Thymus (tissue), 14 donors: ENCODE data around the gene LCOR. TPM values are rescaled to one million over a fixed set of nuclear protein-coding genes. Genes with fewer than 3 reads are reported as not detected.

Experiments used
- DNase-seq, 9 donors: peaks; one replicate each; pipeline ENCODE4 v3.0.0-alpha.2; 2013; ENCODE audit warnings: low spot score in 9 of 9, low read depth in 6 of 9, missing footprints in 1 of 9
- H3K27ac ChIP-seq, 2 donors: one replicate each; pipeline ENCODE4 v1.5.1; 2013; ENCODE audit warnings: control low read depth in 1 of 2, low read depth in 1 of 2, low read length in 1 of 2, mild to moderate bottlenecking in 1 of 2, moderate library complexity in 1 of 2
- H3K27me3 ChIP-seq, 2 donors: one replicate each; pipeline ENCODE4 v1.5.1; 2013; ENCODE audit warnings: low read length in 1 of 2; ENCODE audit not compliant: control insufficient read depth in 2 of 2, insufficient read depth in 1 of 2
- H3K36me3 ChIP-seq, 2 donors: one replicate each; pipeline ENCODE4 v1.5.1; 2013; ENCODE audit warnings: low read length in 1 of 2, mild to moderate bottlenecking in 1 of 2, moderate library complexity in 1 of 2; ENCODE audit not compliant: control insufficient read depth in 2 of 2, insufficient read depth in 2 of 2
- H3K4me1 ChIP-seq, 2 donors: one replicate each; pipeline ENCODE4 v1.5.1; 2013; ENCODE audit warnings: low read length in 2 of 2; ENCODE audit not compliant: control insufficient read depth in 2 of 2, insufficient read depth in 2 of 2
- H3K4me3 ChIP-seq, 2 donors: one replicate each; pipeline ENCODE4 v1.5.1; 2013; ENCODE audit warnings: low read length in 2 of 2, control low read depth in 1 of 2, mild to moderate bottlenecking in 1 of 2
- H3K9me3 ChIP-seq, 2 donors: one replicate each; pipeline ENCODE4 v1.5.1; 2013; ENCODE audit warnings: low read length in 1 of 2, mild to moderate bottlenecking in 1 of 2; ENCODE audit not compliant: control insufficient read depth in 2 of 2, insufficient read depth in 1 of 2
- WGBS: extraction: QIAGEN DNeasy Blood & Tissue Kit; methylation state at CpG from one replicate; pipeline ENCODE4 v1.1.7; 2013; 5-methylcytosine and 5-hydroxymethylcytosine counted together
- long read RNA-seq, 10 donors: transcript quantifications; one replicate each; lab custom pipeline, GENCODE V29; 2026
- polyA plus RNA-seq: library from polyadenylated mRNA; stranded (reverse); fragments of 200-250 nt; gene quantifications from one replicate; pipeline ENCODE4 v1.2.3, GENCODE V29; 2013
- total RNA-seq: library from RNA; stranded (reverse); fragments of 120-200 nt; gene quantifications from one replicate; pipeline ENCODE4 v1.2.4, GENCODE V29; 2013
- donor health status: healthy.

The LCOR gene
- total RNA-seq (10.3 TPM), polyA plus RNA-seq (4.5 TPM)
- long read RNA-seq, donor 1, full-length matches to known transcripts, result 3 of 3 reads
- long read RNA-seq, donor 1, partial matches to known transcripts, result 0 of 3 reads
- long read RNA-seq, donor 1, other reads (novel, unspliced or antisense), result 0 of 3 reads
- long read RNA-seq, donor 2, result 0 reads
- long read RNA-seq, donor 3, full-length matches to known transcripts, result 6 of 12 reads
- long read RNA-seq, donor 3, partial matches to known transcripts, result 6 of 12 reads
- long read RNA-seq, donor 3, other reads (novel, unspliced or antisense), result 0 of 12 reads
- long read RNA-seq, donor 4, full-length matches to known transcripts, result 1 of 1 reads
- long read RNA-seq, donor 4, partial matches to known transcripts, result 0 of 1 reads
- long read RNA-seq, donor 4, other reads (novel, unspliced or antisense), result 0 of 1 reads
- long read RNA-seq, donor 5, full-length matches to known transcripts, result 8 of 8 reads
- long read RNA-seq, donor 5, partial matches to known transcripts, result 0 of 8 reads
- long read RNA-seq, donor 5, other reads (novel, unspliced or antisense), result 0 of 8 reads
- long read RNA-seq, donor 6, full-length matches to known transcripts, result 2 of 2 reads
- long read RNA-seq, donor 6, partial matches to known transcripts, result 0 of 2 reads
- long read RNA-seq, donor 6, other reads (novel, unspliced or antisense), result 0 of 2 reads
- long read RNA-seq, donor 7, full-length matches to known transcripts, result 5 of 5 reads
- long read RNA-seq, donor 7, partial matches to known transcripts, result 0 of 5 reads
- long read RNA-seq, donor 7, other reads (novel, unspliced or antisense), result 0 of 5 reads
- long read RNA-seq, donor 8, full-length matches to known transcripts, result 1 of 1 reads
- long read RNA-seq, donor 8, partial matches to known transcripts, result 0 of 1 reads
- long read RNA-seq, donor 8, other reads (novel, unspliced or antisense), result 0 of 1 reads
- long read RNA-seq, donor 9, full-length matches to known transcripts, result 4 of 14 reads
- long read RNA-seq, donor 9, partial matches to known transcripts, result 10 of 14 reads
- long read RNA-seq, donor 9, other reads (novel, unspliced or antisense), result 0 of 14 reads
- long read RNA-seq, donor 10, full-length matches to known transcripts, result 7 of 7 reads
- long read RNA-seq, donor 10, partial matches to known transcripts, result 0 of 7 reads
- long read RNA-seq, donor 10, other reads (novel, unspliced or antisense), result 0 of 7 reads

DNA sequence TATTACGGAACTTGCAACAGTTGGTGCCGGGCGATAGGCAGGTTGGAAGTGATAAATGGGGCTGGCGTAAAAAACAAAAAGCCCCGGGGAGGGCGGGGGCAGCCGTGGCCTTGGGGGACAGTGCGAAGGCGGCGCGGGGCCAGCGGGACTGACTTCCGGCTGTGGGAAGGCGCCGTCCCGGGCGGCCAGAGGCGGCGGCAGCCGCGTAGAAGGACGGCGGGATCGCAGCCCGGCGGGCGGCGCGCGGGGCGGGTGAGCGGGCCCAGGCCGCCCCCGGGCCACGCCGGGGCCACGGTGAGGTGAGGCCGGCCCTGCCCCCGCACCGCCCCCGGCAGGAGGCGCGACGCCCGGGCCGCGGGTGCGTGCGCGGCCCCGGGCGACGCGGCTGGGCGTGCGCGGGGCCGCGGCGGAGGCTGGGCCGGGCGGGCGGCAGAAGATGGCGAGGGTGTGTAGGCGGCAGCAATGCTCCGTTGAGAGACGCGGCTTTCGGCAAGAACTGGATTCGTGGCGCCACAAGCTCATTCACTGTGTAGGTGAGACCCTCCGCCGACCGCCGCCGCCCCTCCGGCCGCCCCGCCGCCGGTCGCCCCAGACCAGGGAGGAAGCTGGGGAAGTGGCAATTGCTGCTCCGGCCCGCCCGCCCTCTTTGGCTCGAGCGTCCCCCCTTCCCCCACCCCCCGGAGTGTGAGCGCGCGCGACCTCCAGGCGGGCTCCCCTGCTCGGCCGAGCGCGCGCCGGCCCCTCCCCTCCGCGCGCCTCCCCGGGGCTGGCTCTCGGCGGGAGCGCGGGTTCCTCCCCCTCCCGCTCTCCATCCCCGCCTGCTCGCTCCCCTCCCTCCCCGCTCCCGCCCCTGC lies at the start of gene LCOR:
Gene LCOR (plus strand): TSS at position 432 of the 854 bp plus-strand sequence. CDS start 116,760 bp downstream, outside the sequence.
- H3K9me3 ChIP-seq, result no peaks in the 10 kb centered on the region
- H3K36me3 ChIP-seq, result no peaks in the 10 kb centered on the region
- H3K4me3 ChIP-seq, result peak within 1 kb of the TSS; percentile 72 to 91
- peaks cover 6 to 8% of the 10 kb centered on the region in 2 donors for H3K4me1 ChIP-seq
- peaks cover 0 to 2% of the 10 kb centered on the region in 2 donors for H3K27me3 ChIP-seq
- peak; percentile 44 to 93 (median 83) for DNase-seq
- H3K27ac ChIP-seq, result peak within 1 kb of the TSS; percentile 91 to 99
- under 1% methylated on average over 112 of the region's 112 CpGs for WGBS

DNA sequence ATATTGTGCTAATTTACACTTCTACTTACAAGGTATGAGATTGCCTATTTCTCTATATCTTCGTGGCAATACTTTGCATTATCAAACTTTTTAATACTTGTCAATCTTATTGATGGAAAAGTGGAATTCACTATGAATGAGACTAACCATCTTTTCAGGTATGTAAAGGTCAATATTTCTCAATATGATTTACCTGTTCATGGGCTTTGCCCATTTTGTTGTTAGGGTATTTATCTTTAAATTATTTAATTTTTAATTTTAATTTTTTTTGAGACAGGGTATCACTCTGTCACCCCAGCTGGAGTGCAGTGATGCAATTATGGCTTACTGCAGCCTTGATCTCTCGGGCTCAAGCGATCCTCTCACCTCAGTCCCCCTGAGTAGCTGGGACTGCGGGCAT lies 47.8 kb upstream of the LCOR start:
- no peaks in the 10 kb centered on the region for H3K9me3 ChIP-seq
- H3K4me1 ChIP-seq, result no peaks in the 10 kb centered on the region
- no peak overlapping the region for H3K4me3 ChIP-seq
- H3K27ac ChIP-seq, result no peak overlapping the region
- no peaks in the 10 kb centered on the region for H3K36me3 ChIP-seq
- no peaks in the 10 kb centered on the region for H3K27me3 ChIP-seq
- DNase-seq, result no peak
- WGBS, result 97% methylated on average over 4 of the region's 4 CpGs

DNA sequence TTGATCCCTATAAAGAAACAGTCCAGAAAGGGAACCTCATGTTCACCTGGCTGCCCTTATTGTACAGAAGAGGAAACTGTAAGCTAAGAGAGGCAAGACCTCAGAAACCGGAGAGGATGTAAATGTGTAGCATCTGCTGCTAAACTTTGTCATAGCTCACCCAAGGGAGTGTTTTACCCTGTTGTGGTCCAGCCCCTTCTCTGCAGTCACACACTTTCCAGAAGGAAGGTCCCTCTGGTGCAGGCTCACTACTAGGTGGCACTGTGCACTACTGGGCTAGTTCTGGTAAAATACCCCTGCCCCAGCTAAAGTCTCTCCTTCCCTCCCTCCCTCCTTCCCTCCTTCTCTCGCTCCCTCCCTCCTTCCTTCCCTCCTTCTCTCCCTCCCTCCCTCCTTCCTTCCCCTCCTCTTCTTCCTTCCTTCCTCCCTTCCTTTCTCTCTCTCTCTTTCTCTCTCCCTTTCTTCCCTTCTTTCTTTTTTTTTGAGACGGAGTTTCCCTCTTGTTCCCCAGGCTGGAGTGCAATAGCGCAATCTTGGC lies 42.5 kb upstream of the LCOR start:
- H3K9me3 ChIP-seq, result no peaks in the 10 kb centered on the region
- no peaks in the 10 kb centered on the region for H3K27me3 ChIP-seq
- H3K36me3 ChIP-seq, result no peaks in the 10 kb centered on the region
- no peak overlapping the region for H3K4me3 ChIP-seq
- peak in 4 of 9 donors; percentile 4 to 27 (median 19) for DNase-seq
- H3K4me1 ChIP-seq, result no peaks in the 10 kb centered on the region
- 50% methylated on average over 4 of the region's 4 CpGs for WGBS
- H3K27ac ChIP-seq, result no peak overlapping the region

GRCh38 chr10:96791902-96792301 lies 40.2 kb upstream of the LCOR start:
- Histone ChIP-seq H3K4me1 (no peaks in the 10 kb centered on the region), H3K27me3 (no peaks in the 10 kb centered on the region), H3K36me3 (no peaks in the 10 kb centered on the region), H3K9me3 (no peaks in the 10 kb centered on the region), H3K4me3 (no peak overlapping the region), H3K27ac (no peak overlapping the region)
- 100% methylated on average over 1 of the region's 1 CpG for WGBS
- DNase-seq, result no peak

- no peak for DNase-seq
- Histone ChIP-seq H3K9me3 (no peaks in the 10 kb centered on the region), H3K36me3 (no peaks in the 10 kb centered on the region), H3K27me3 (no peaks in the 10 kb centered on the region), H3K4me1 (no peaks in the 10 kb centered on the region), H3K4me3 (no peak overlapping the region), H3K27ac (no peak overlapping the region)
- 95% methylated on average over 8 of the region's 8 CpGs for WGBS
These were observed 37.0 kb upstream of the LCOR start for GRCh38 chr10:96794836-96795733.

- WGBS, result 95% methylated on average over 4 of the region's 4 CpGs
- no peaks in the 10 kb centered on the region for H3K36me3 ChIP-seq
- no peak for DNase-seq
- no peaks in the 10 kb centered on the region for H3K27me3 ChIP-seq
- H3K27ac ChIP-seq, result no peak overlapping the region
- H3K4me3 ChIP-seq, result no peak overlapping the region
- H3K4me1 ChIP-seq, result no peaks in the 10 kb centered on the region
- no peaks in the 10 kb centered on the region for H3K9me3 ChIP-seq
These were observed 34.6 kb upstream of the LCOR start for GRCh38 chr10:96797485-96797884.

GRCh38 chr10:96803288-96803664 lies 28.8 kb upstream of the LCOR start:
- no peaks in the 10 kb centered on the region for H3K4me1 ChIP-seq

More at GRCh38 chr10:96803288-96803664, 28.8 kb upstream of the LCOR start:
- Histone ChIP-seq H3K27me3 (no peaks in the 10 kb centered on the region), H3K9me3 (peaks cover 0 to 5% of the 10 kb centered on the region in 2 donors), H3K4me3 (no peak overlapping the region), H3K36me3 (no peaks in the 10 kb centered on the region), H3K27ac (no peak overlapping the region)
- WGBS, result 79% methylated on average over 2 of the region's 2 CpGs
- DNase-seq, result no peak
